ENCODE data around the gene DMAP1. TPM values are rescaled to one million over a fixed set of nuclear protein-coding genes. Genes with fewer than 3 reads are reported as not detected.

DMAP1 gene
- total and polyA plus RNA-seq, 9 of the 15 experiments (the other 6 are each of a cell fraction or from before 2014, with no cell fraction given) = 1.5 to 51.2 (median 30.3) TPM

- 0% methylated on average over 3 of the region's 3 CpGs for WGBS (ENCODE audit: insufficient coverage, low coverage, missing lambda C conversion rate)
- in situ Hi-C loops (cut with MboI) = no loop called here
- intact Hi-C loops (cut with micrococcal nuclease) = no loop called here
Measured at GRCh38 chr1:44170281-44170823, 42.9 kb upstream of the DMAP1 start.

More at GRCh38 chr1:44170281-44170823, 42.9 kb upstream of the DMAP1 start:
- no peak overlapping the region for H3K4me3 ChIP-seq
- H3K79me2 ChIP-seq (ENCODE audit: control insufficient read depth, insufficient read depth, low read length) = no peaks in the 10 kb centered on the region
- peaks cover 0 to 2% of the 10 kb centered on the region in 2 experiments; a peak in 1 of 5 replicates for H3K4me1 ChIP-seq (replicated peaks in 1 of 2; ENCODE audit: control insufficient read depth in 2 of 2, insufficient read depth in 2 of 2, low read length in 2 of 2)
- DNase-seq (ENCODE audit: extremely low read depth in 1 of 4, low spot score in 3 of 4) (peak in 2 of 4 experiments; percentile 29 to 34), FAIRE-seq (no peak), ATAC-seq (peak; percentile 35; the same call in 1 of the 3 replicates)
- H3K9me1 ChIP-seq (ENCODE audit: control insufficient read depth, insufficient read depth, low read length) = no peaks in the 10 kb centered on the region
- no TSS peak for BruUV-seq (replicated peaks)
- ChIA-PET POLR2A (interaction anchor here (0.5 to 1.4 kb wide), 4 partner anchors 12 to 94 kb away, joined by 3 read pairs; no protein-coding TSS in a partner anchor), CTCF (ENCODE audit: low intra/inter-chr PET ratio) (no interaction called here)
- no peak overlapping the region for H3K9ac ChIP-seq (ENCODE audit: insufficient read depth in 1 of 2, low read depth in 2 of 2, low read length in 2 of 2)
- no peaks in the 10 kb centered on the region for H3K36me3 ChIP-seq (ENCODE audit: control insufficient read depth, insufficient read depth, low read length)
- no peak overlapping the region for H3K27ac ChIP-seq (ENCODE audit: extremely low read depth, low read depth, low read length)
- H4K20me1 ChIP-seq (replicated peaks; ENCODE audit: control insufficient read depth, insufficient read depth, low read length) = no peaks in the 10 kb centered on the region
- H3K27me3 ChIP-seq (ENCODE audit: control insufficient read depth in 2 of 2, insufficient read depth in 2 of 2, low read length in 2 of 2) = peaks cover 23 to 35% of the 10 kb centered on the region in 2 experiments
- TF ChIP-seq BCL6 (CRISPR knock-in tag; IDR thresholded peaks at IDR 0.05) = no peak
- TF ChIP-seq CTCF (IDR thresholded peaks at IDR 0.05 in 2 of 3, conservative IDR thresholded peaks at IDR 0.05 in 1 of 3; ENCODE audit: insufficient read depth in 2 of 3, low read depth in 1 of 3, low read length in 3 of 3) = peak in 2 of 3 experiments; percentile 23 to 30; a peak in 2 of 6 replicates
- no peaks in the 10 kb centered on the region for H3K9me3 ChIP-seq (replicated peaks; ENCODE audit: control insufficient read depth, insufficient read depth, low read depth, low read length)
- no peak overlapping the region for H3K4me2 ChIP-seq (ENCODE audit: insufficient read depth, low read length)
- H2AFZ ChIP-seq (ENCODE audit: low read depth, low read length) = no peak overlapping the region

Data from K562 (cell line).